ENCODE data around the gene KLHDC10. TPM values are rescaled to one million over a fixed set of nuclear protein-coding genes. Genes with fewer than 3 reads are reported as not detected.

The KLHDC10 gene
- total and polyA plus RNA-seq, 2 experiments from 2014 or later: 5.5 to 14.7 TPM

DNA sequence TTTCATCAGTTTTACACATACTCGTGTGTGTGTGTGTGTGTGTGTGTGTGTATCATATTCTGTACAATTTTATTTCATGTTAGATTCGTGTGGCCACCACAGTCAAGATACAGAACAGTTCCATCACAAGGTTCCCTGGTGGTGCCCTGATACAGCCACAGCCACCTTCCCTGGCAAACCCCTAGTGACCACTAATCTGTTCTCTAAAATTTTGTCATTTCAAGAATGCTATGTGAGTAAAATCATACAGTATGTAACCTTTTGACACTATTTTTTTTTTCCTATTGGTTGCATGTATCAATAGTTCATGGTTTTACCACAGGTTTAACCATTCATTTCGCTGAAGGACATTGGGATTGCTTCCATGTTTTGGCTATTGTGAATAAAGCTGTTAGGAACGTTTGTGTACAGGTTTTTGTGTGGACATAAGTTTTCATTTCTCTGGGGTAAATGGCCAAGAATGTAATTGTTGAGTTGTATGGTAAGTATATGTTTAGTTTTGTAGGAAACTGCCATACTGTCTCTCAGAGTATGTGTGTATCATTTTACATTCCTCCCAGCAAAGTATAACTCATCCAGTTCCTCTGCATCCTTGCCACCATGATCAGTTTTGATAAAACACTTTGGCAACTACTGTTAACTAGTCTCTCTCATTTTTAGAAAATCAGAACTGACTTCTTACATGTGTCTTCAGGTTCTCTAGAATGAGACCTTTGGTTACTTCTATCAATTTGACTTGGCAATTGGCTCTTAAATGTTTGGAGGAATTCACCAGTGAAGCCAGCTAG, 20.6 kb downstream of the KLHDC10 start:
- no peaks in the 10 kb centered on the region for H3K27me3 Mint-ChIP-seq (ENCODE audit: insufficient read depth, low read depth, poor library complexity)
- Histone ChIP-seq H3K79me2 (replicated peaks; ENCODE audit: insufficient read depth) (peaks cover 66% of the 10 kb centered on the region), H3K4me1 (ENCODE audit: insufficient read depth) (no peaks in the 10 kb centered on the region), H3K36me3 (ENCODE audit: insufficient read depth) (no peaks in the 10 kb centered on the region), H4K20me1 (replicated peaks; ENCODE audit: insufficient read depth) (peaks cover 12% of the 10 kb centered on the region), H2AFZ (no peak overlapping the region), H3K9me2 (ENCODE audit: insufficient read depth) (no peaks in the 10 kb centered on the region), H3K27me3 (ENCODE audit: insufficient read depth) (no peaks in the 10 kb centered on the region), H3K4me3 (no peak overlapping the region), H3K27ac (ENCODE audit: low read depth) (no peak overlapping the region), H3F3A (replicated peaks; ENCODE audit: low read depth) (no peaks in the 10 kb centered on the region), H3K4me2 (no peak overlapping the region)
- H3K27ac Mint-ChIP-seq: no peak overlapping the region
- H3K9me3 Mint-ChIP-seq: no peaks in the 10 kb centered on the region
- DNase-seq (ENCODE audit: low spot score) (no peak), ATAC-seq (no peak)
- H3K4me3 Mint-ChIP-seq: no peak overlapping the region
- no peaks in the 10 kb centered on the region for H3K4me1 Mint-ChIP-seq
- no peaks in the 10 kb centered on the region for H3K36me3 Mint-ChIP-seq (ENCODE audit: low read depth)
- TF ChIP-seq ZNF331 (CRISPR knock-in tag; IDR thresholded peaks at IDR 0.05; ENCODE audit: low read depth) (no peak), CREB1 (CRISPR knock-in tag; IDR thresholded peaks at IDR 0.05; ENCODE audit: low read depth) (no peak), NANOG (IDR thresholded peaks at IDR 0.05; ENCODE audit: borderline replicate concordance) (no peak), JUNB (IDR thresholded peaks at IDR 0.05; ENCODE audit: unreplicated experiment) (no peak), POLR2AphosphoS5 (IDR thresholded peaks at IDR 0.05; ENCODE audit: low read depth) (no peak), EZH2phosphoT487 (IDR thresholded peaks at IDR 0.05; ENCODE audit: unreplicated experiment) (no peak), ZNF114 (CRISPR knock-in tag; IDR thresholded peaks at IDR 0.05) (no peak), EZH2 (IDR thresholded peaks at IDR 0.05; ENCODE audit: low read depth, unreplicated experiment) (no peak), STAT1 (IDR thresholded peaks at IDR 0.05; ENCODE audit: unreplicated experiment) (no peak)
- TF ChIP-seq, protein P1, sequence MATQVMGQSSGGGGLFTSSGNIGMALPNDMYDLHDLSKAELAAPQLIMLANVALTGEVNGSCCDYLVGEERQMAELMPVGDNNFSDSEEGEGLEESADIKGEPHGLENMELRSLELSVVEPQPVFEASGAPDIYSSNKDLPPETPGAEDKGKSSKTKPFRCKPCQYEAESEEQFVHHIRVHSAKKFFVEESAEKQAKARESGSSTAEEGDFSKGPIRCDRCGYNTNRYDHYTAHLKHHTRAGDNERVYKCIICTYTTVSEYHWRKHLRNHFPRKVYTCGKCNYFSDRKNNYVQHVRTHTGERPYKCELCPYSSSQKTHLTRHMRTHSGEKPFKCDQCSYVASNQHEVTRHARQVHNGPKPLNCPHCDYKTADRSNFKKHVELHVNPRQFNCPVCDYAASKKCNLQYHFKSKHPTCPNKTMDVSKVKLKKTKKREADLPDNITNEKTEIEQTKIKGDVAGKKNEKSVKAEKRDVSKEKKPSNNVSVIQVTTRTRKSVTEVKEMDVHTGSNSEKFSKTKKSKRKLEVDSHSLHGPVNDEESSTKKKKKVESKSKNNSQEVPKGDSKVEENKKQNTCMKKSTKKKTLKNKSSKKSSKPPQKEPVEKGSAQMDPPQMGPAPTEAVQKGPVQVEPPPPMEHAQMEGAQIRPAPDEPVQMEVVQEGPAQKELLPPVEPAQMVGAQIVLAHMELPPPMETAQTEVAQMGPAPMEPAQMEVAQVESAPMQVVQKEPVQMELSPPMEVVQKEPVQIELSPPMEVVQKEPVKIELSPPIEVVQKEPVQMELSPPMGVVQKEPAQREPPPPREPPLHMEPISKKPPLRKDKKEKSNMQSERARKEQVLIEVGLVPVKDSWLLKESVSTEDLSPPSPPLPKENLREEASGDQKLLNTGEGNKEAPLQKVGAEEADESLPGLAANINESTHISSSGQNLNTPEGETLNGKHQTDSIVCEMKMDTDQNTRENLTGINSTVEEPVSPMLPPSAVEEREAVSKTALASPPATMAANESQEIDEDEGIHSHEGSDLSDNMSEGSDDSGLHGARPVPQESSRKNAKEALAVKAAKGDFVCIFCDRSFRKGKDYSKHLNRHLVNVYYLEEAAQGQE (IDR thresholded peaks at IDR 0.05; ENCODE audit: unreplicated experiment): no peak
- TF ChIP-seq, protein P2, sequence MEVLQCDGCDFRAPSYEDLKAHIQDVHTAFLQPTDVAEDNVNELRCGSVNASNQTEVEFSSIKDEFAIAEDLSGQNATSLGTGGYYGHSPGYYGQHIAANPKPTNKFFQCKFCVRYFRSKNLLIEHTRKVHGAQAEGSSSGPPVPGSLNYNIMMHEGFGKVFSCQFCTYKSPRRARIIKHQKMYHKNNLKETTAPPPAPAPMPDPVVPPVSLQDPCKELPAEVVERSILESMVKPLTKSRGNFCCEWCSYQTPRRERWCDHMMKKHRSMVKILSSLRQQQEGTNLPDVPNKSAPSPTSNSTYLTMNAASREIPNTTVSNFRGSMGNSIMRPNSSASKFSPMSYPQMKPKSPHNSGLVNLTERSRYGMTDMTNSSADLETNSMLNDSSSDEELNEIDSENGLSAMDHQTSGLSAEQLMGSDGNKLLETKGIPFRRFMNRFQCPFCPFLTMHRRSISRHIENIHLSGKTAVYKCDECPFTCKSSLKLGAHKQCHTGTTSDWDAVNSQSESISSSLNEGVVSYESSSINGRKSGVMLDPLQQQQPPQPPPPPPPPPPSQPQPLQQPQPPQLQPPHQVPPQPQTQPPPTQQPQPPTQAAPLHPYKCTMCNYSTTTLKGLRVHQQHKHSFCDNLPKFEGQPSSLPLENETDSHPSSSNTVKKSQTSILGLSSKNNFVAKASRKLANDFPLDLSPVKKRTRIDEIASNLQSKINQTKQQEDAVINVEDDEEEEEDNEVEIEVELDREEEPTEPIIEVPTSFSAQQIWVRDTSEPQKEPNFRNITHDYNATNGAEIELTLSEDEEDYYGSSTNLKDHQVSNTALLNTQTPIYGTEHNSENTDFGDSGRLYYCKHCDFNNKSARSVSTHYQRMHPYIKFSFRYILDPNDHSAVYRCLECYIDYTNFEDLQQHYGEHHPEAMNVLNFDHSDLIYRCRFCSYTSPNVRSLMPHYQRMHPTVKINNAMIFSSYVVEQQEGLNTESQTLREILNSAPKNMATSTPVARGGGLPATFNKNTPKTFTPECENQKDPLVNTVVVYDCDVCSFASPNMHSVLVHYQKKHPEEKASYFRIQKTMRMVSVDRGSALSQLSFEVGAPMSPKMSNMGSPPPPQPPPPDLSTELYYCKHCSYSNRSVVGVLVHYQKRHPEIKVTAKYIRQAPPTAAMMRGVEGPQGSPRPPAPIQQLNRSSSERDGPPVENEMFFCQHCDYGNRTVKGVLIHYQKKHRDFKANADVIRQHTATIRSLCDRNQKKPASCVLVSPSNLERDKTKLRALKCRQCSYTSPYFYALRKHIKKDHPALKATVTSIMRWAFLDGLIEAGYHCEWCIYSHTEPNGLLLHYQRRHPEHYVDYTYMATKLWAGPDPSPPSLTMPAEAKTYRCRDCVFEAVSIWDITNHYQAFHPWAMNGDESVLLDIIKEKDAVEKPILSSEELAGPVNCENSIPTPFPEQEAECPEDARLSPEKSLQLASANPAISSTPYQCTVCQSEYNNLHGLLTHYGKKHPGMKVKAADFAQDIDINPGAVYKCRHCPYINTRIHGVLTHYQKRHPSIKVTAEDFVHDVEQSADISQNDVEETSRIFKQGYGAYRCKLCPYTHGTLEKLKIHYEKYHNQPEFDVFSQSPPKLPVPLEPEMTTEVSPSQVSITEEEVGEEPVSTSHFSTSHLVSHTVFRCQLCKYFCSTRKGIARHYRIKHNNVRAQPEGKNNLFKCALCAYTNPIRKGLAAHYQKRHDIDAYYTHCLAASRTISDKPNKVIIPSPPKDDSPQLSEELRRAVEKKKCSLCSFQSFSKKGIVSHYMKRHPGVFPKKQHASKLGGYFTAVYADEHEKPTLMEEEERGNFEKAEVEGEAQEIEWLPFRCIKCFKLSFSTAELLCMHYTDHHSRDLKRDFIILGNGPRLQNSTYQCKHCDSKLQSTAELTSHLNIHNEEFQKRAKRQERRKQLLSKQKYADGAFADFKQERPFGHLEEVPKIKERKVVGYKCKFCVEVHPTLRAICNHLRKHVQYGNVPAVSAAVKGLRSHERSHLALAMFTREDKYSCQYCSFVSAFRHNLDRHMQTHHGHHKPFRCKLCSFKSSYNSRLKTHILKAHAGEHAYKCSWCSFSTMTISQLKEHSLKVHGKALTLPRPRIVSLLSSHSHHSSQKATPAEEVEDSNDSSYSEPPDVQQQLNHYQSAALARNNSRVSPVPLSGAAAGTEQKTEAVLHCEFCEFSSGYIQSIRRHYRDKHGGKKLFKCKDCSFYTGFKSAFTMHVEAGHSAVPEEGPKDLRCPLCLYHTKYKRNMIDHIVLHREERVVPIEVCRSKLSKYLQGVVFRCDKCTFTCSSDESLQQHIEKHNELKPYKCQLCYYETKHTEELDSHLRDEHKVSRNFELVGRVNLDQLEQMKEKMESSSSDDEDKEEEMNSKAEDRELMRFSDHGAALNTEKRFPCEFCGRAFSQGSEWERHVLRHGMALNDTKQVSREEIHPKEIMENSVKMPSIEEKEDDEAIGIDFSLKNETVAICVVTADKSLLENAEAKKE (CRISPR knock-in tag; IDR thresholded peaks at IDR 0.05): no peak
- TF ChIP-seq, protein P3, sequence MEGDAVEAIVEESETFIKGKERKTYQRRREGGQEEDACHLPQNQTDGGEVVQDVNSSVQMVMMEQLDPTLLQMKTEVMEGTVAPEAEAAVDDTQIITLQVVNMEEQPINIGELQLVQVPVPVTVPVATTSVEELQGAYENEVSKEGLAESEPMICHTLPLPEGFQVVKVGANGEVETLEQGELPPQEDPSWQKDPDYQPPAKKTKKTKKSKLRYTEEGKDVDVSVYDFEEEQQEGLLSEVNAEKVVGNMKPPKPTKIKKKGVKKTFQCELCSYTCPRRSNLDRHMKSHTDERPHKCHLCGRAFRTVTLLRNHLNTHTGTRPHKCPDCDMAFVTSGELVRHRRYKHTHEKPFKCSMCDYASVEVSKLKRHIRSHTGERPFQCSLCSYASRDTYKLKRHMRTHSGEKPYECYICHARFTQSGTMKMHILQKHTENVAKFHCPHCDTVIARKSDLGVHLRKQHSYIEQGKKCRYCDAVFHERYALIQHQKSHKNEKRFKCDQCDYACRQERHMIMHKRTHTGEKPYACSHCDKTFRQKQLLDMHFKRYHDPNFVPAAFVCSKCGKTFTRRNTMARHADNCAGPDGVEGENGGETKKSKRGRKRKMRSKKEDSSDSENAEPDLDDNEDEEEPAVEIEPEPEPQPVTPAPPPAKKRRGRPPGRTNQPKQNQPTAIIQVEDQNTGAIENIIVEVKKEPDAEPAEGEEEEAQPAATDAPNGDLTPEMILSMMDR (conservative IDR thresholded peaks at IDR 0.05; ENCODE audit: low read depth in 2 of 2): no peak
